Gastroesophageal sphincter (tissue), 4 donors: ENCODE measurements around the gene PAFAH2. TPM values are rescaled to one million over a fixed set of nuclear protein-coding genes. Genes with fewer than 3 reads are reported as not detected.

Experiments
- ATAC-seq: fragments of 150-250 bp; one replicate; pipeline ENCODE4 v1.9.1; 2016; ENCODE audit warnings: mild to moderate bottlenecking, moderate library complexity
- H3K27ac ChIP-seq, 4 donors: fragments of 200-600 bp; sonication (generic) in 3 of 4; 1 replicate in 3 of 4; 2 replicates in 1 of 4; pipeline ENCODE4 v1.5.1; 2016 to 2019
- H3K27me3 ChIP-seq: fragments of 200-600 bp; sonication (generic); one replicate; pipeline ENCODE4 v1.5.1; 2019
- H3K36me3 ChIP-seq, 2 donors: fragments of 200-600 bp; sonication (generic); one replicate each; pipeline ENCODE4 v1.5.1; 2019; ENCODE audit warnings: control low read depth in 1 of 2
- H3K4me1 ChIP-seq, 3 donors: fragments of 200-600 bp; sonication (generic); 1 replicate in 2 of 3; 2 replicates in 1 of 3; pipeline ENCODE4 v1.5.1; 2016 to 2019; ENCODE audit warnings: control low read depth in 2 of 3
- H3K4me3 ChIP-seq, 2 donors: fragments of 200-600 bp; sonication (generic); one replicate each; pipeline ENCODE4 v1.5.1; 2019; ENCODE audit warnings: mild to moderate bottlenecking in 1 of 2, moderate library complexity in 1 of 2
- H3K9me3 ChIP-seq, 3 donors: fragments of 200-600 bp; sonication (generic); one replicate each; pipeline ENCODE4 v1.5.1; 2017 to 2019; ENCODE audit warnings: control low read depth in 2 of 3
- EP300 ChIP-seq: sonication (generic); formaldehyde crosslinking; IDR thresholded peaks from one replicate; pipeline ENCODE4 v1.6.1; 2017; ENCODE audit warnings: antibody characterized with exemption, mild to moderate bottlenecking
- POLR2A ChIP-seq, 2 donors: fragments of 450-650 bp; IDR thresholded peaks; one replicate each; pipeline ENCODE4 v1.6.1; 2017; ENCODE audit warnings: antibody characterized with exemption in 2 of 2, mild to moderate bottlenecking in 2 of 2, moderate library complexity in 1 of 2
- POLR2AphosphoS5 ChIP-seq: sonication (generic); formaldehyde crosslinking; IDR thresholded peaks from one replicate; pipeline ENCODE4 v1.6.1; 2017; ENCODE audit warnings: antibody characterized with exemption
- WGBS, 2 donors: methylation state at CpG; one replicate each; pipeline ENCODE4 v1.1.5; 2018; ENCODE audit warnings: low coverage in 1 of 2; 5-methylcytosine and 5-hydroxymethylcytosine counted together
- total RNA-seq, 4 donors: library from RNA; depleted of rRNA; stranded (reverse); fragments of >200 nt; gene quantifications; one replicate each; pipeline ENCODE4 v1.1.0, GENCODE V29; 2016
- TF ChIP-seq, protein P1 (sequence below), 4 experiments: fragments of 200-600 bp in 2 of 4; fragments of 450-650 bp in 2 of 4; sonication (generic) in 1 of 4; IDR thresholded peaks; one replicate each; pipeline ENCODE4 v1.5.1; 2017 to 2019; ENCODE audit warnings: antibody characterized with exemption in 4 of 4, mild to moderate bottlenecking in 2 of 4, moderate library complexity in 2 of 4

Gene PAFAH2
- total RNA-seq, 4 donors from 2014 or later: 6.6 to 12.2 (median 8.5) TPM

GRCh38 chr1:26016258-26016952 is 18.5 kb upstream of the PAFAH2 start:
- Histone ChIP-seq H3K9me3 (no peaks in the 10 kb centered on the region), H3K4me3 (no peak overlapping the region), H3K27ac (no peak overlapping the region), H3K4me1 (peaks cover 0 to 27% (median 0%) of the 10 kb centered on the region in 3 donors), H3K36me3 (no peaks in the 10 kb centered on the region), H3K27me3 (no peaks in the 10 kb centered on the region)
- no peak for TF ChIP-seq POLR2A (IDR thresholded peaks at IDR 0.05)
- TF ChIP-seq, protein P1, sequence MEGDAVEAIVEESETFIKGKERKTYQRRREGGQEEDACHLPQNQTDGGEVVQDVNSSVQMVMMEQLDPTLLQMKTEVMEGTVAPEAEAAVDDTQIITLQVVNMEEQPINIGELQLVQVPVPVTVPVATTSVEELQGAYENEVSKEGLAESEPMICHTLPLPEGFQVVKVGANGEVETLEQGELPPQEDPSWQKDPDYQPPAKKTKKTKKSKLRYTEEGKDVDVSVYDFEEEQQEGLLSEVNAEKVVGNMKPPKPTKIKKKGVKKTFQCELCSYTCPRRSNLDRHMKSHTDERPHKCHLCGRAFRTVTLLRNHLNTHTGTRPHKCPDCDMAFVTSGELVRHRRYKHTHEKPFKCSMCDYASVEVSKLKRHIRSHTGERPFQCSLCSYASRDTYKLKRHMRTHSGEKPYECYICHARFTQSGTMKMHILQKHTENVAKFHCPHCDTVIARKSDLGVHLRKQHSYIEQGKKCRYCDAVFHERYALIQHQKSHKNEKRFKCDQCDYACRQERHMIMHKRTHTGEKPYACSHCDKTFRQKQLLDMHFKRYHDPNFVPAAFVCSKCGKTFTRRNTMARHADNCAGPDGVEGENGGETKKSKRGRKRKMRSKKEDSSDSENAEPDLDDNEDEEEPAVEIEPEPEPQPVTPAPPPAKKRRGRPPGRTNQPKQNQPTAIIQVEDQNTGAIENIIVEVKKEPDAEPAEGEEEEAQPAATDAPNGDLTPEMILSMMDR (IDR thresholded peaks at IDR 0.05): no peak
- no peak for TF ChIP-seq POLR2AphosphoS5
- no peak for TF ChIP-seq EP300
- 68 to 73% methylated on average over 8 of the region's 10 CpGs for WGBS, 2 donors
- no peak for ATAC-seq

- WGBS, 2 donors: 57 to 100% methylated on average over 1 of the region's 2 CpGs
- peak; percentile 55 for ATAC-seq
- H3K9me3 ChIP-seq: no peaks in the 10 kb centered on the region
Observed at GRCh38 chr1:26015358-26015757, 17.5 kb upstream of the PAFAH2 start.

GRCh38 chr1:26014179-26014578 is 16.3 kb upstream of the PAFAH2 start:
- H3K36me3 ChIP-seq: no peaks in the 10 kb centered on the region
- H3K27me3 ChIP-seq: no peaks in the 10 kb centered on the region
- no peak overlapping the region for H3K4me3 ChIP-seq
- ATAC-seq: no peak
- no peaks in the 10 kb centered on the region for H3K9me3 ChIP-seq
- peaks cover 0 to 12% (median 0%) of the 10 kb centered on the region in 3 donors for H3K4me1 ChIP-seq
- no peak for TF ChIP-seq POLR2AphosphoS5
- TF ChIP-seq, protein P1 (IDR thresholded peaks at IDR 0.05): no peak
- no peak for TF ChIP-seq POLR2A (IDR thresholded peaks at IDR 0.05)
- no peak for TF ChIP-seq EP300
- WGBS, 2 donors: 76 to 78% methylated on average over 2 of the region's 2 CpGs
- H3K27ac ChIP-seq: no peak overlapping the region

More at GRCh38 chr1:26015358-26015757, 17.5 kb upstream of the PAFAH2 start:
- TF ChIP-seq EP300: no peak
- TF ChIP-seq, protein P1 (IDR thresholded peaks at IDR 0.05): no peak
- TF ChIP-seq POLR2A (IDR thresholded peaks at IDR 0.05): no peak
- no peak for TF ChIP-seq POLR2AphosphoS5
- Histone ChIP-seq H3K27me3 (no peaks in the 10 kb centered on the region), H3K36me3 (no peaks in the 10 kb centered on the region), H3K4me3 (no peak overlapping the region), H3K4me1 (peaks cover 0 to 16% (median 0%) of the 10 kb centered on the region in 3 donors), H3K27ac (no peak overlapping the region)

DNA sequence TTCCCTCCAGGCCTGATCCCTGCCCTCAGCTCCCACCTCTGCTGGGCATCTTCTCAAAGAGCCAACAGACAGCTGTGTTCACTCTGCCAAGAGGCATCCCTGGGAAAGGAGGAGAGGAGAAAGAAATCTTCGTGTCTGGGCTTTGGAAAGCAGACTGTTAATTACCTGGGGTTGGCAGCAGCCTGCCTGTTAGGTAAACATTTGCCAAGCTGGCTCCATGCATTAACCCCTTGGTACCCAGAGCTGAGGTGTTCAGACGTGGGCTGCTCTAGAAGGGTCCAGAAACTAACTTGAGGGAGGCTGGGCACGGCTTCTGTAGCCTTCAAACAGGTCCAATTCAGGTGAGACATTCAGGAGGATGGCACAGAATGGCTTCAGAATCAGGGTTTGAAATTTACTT is 15.0 kb upstream of the PAFAH2 start:
- ATAC-seq: no peak
- TF ChIP-seq, protein P1 (IDR thresholded peaks at IDR 0.05): no peak
- TF ChIP-seq POLR2A (IDR thresholded peaks at IDR 0.05) (no peak), POLR2AphosphoS5 (no peak), EP300 (no peak)
- Histone ChIP-seq H3K9me3 (no peaks in the 10 kb centered on the region), H3K4me3 (no peak overlapping the region), H3K27me3 (no peaks in the 10 kb centered on the region), H3K27ac (no peak overlapping the region), H3K4me1 (peaks cover 0 to 12% (median 0%) of the 10 kb centered on the region in 3 donors), H3K36me3 (no peaks in the 10 kb centered on the region)
- 0% methylated on average over 1 of the region's 3 CpGs; no CpG with 5 or more reads in 1 of the 2 donors for WGBS, 2 donors

- H3K36me3 ChIP-seq: no peaks in the 10 kb centered on the region
- H3K27me3 ChIP-seq: no peaks in the 10 kb centered on the region
- no CpG with 5 or more reads among the region's 3 CpGs for WGBS, 2 donors
- TF ChIP-seq POLR2AphosphoS5 (no peak), EP300 (no peak), POLR2A (IDR thresholded peaks at IDR 0.05) (no peak)
- TF ChIP-seq, protein P1 (IDR thresholded peaks at IDR 0.05): no peak
- no peak for ATAC-seq
- no peaks in the 10 kb centered on the region for H3K9me3 ChIP-seq
- H3K4me3 ChIP-seq: no peak overlapping the region
- no peak overlapping the region for H3K27ac ChIP-seq
- no peaks in the 10 kb centered on the region for H3K4me1 ChIP-seq
Observed at GRCh38 chr1:26010825-26011224, 13.0 kb upstream of the PAFAH2 start.
